ENCODE measurements around the gene EME2. TPM values are rescaled to one million over a fixed set of nuclear protein-coding genes. Genes with fewer than 3 reads are reported as not detected.

EME2 gene
- total RNA-seq, 8 experiments from 2014 or later, result 4.6 to 21.1 (median 6.4) TPM

GRCh38 chr16:1779741-1780676 lies 7.4 kb downstream of the EME2 start:
- Histone ChIP-seq H3K4me3 (no peak overlapping the region), H3K27ac (no peak overlapping the region), H3K4me1 (replicated peaks in 1 of 2) (peaks cover 15% of the 10 kb centered on the region in 2 donors)
- ATAC-seq (replicated peaks in 6 of 8), result no peak
- 40 to 100% (median 85%) methylated on average over 1 to 3 of the region's 27 CpGs; no CpG with 5 or more reads in 2 of the 10 experiments for WGBS, 10 experiments
- in situ Hi-C loops (cut with MboI; ENCODE audit: low pct_unique_long_range_greater_than_20kb in 2 of 9, low sequenced_read_pairs in 9 of 9, unreplicated experiment in 9 of 9), result no loop called here

- in situ Hi-C loops (cut with MboI; ENCODE audit: low pct_unique_long_range_greater_than_20kb in 2 of 9, low sequenced_read_pairs in 9 of 9, unreplicated experiment in 9 of 9), result no loop called here
- Histone ChIP-seq H3K4me3 (peak overlapping the region in 2 of 5 donors; percentile 85 to 98), H3K4me1 (replicated peaks in 1 of 2) (peaks cover 15% of the 10 kb centered on the region in 2 donors), H3K27ac (no peak overlapping the region)
- ATAC-seq (replicated peaks in 6 of 8), result no peak
- whole genome bisulfite sequencing, 10 experiments, result 57 to 100% (median 94%) methylated on average over 1 to 6 of the region's 6 CpGs; no CpG with 5 or more reads in 2 of the 10 experiments
Measured at GRCh38 chr16:1780677-1781072, 8.1 kb downstream of the EME2 start.

DNA sequence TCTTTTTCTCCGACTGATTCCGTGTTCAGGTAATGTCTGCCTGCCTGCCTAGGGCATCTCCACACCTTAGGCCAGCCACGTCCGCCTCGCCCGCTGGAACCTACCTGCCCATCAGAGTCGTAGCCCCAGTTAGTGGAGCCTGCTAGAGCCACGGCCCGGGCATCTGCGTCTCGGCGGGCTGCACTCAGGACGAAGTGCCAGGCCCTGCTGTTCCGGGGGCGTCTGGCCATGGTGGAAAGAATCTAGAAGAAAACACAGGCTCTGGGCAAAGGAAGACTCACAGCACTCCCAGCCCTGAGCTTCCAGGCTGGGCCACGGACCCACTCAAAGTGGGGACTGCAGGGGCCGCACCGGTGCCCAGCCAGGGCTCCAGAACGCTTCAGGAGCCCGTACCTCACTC lies 8.6 kb downstream of the EME2 start:
- peak overlapping the region in 1 of 2 donors; percentile 92 for H3K27ac ChIP-seq
- 24 to 76% (median 65%) methylated on average over 2 to 9 of the region's 20 CpGs; no CpG with 5 or more reads in 4 of the 10 experiments for WGBS, 10 experiments
- peak overlapping the region; percentile 77 to 98 (median 85) for H3K4me3 ChIP-seq
- peaks cover 15% of the 10 kb centered on the region in 2 donors for H3K4me1 ChIP-seq (replicated peaks in 1 of 2)
- no peak for ATAC-seq (replicated peaks in 6 of 8)
- in situ Hi-C loops (cut with MboI; ENCODE audit: low pct_unique_long_range_greater_than_20kb in 2 of 9, low sequenced_read_pairs in 9 of 9, unreplicated experiment in 9 of 9), result no loop called here

DNA sequence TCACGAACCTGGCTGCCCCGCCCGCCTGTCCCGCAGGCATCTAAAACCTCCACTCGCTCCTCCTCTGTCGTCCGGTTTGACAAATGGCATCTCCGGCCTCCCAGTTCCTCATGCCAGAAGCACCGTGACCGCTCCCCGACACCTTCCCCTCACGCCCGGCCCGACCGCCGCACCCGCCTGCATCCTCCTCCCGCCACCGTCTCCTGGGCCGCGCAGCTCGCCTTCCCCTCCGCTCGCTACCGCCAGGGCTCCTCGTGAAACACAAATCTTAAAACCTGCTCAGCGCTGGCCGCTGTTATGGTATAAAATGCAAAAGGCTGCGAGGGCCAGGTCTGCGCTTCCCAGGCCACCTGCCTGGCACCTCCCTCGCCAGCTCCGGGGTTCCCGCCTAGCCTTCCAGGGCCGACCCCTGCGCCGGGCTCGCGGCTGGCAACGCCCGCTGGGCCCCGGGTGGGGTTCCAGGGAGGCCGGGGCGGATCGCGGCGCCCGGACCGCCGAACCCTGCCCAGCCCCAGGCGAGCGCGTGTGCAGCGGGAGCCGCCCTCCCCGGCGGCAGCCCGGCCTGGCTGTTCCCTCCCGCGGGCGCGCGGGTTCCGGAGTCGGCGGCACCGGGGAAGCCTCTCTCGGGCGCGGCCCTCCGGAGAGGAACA lies 9.3 kb downstream of the EME2 start:
- Histone ChIP-seq H3K4me1 (replicated peaks in 1 of 2) (peaks cover 15% of the 10 kb centered on the region in 2 donors), H3K4me3 (peak overlapping the region; percentile 77 to 98 (median 85)), H3K27ac (peak overlapping the region; percentile 86 to 92)
- 0 to 8% (median 2%) methylated on average over 2 to 5 of the region's 70 CpGs; no CpG with 5 or more reads in 6 of the 10 experiments for WGBS, 10 experiments
- in situ Hi-C loops (cut with MboI; ENCODE audit: low pct_unique_long_range_greater_than_20kb in 2 of 9, low sequenced_read_pairs in 9 of 9, unreplicated experiment in 9 of 9), result no loop called here
- peak in 3 of 8 experiments; percentile 20 to 36 (median 34) for ATAC-seq (replicated peaks in 6 of 8)

GRCh38 chr16:1782408-1783264 lies 10.0 kb downstream of the EME2 start, which contains the start of the genes NUBP2 and SPSB3:
NUBP2 (plus strand) TSS chr16:1782960; CDS start chr16:1783021, 61 bp downstream.
SPSB3 (minus strand) TSS chr16:1782571; CDS start chr16:1781483, 1,088 bp downstream.
- Histone ChIP-seq H3K27ac (peak within 1 kb of the TSS; percentile 90 to 97), H3K4me1 (replicated peaks in 1 of 2) (peaks cover 15% of the 10 kb centered on the region in 2 donors), H3K4me3 (peak within 1 kb of the TSS; percentile 85 to 98 (median 91))
- WGBS, 10 experiments, result 0% methylated on average over 4 to 10 of the region's 102 CpGs; no CpG with 5 or more reads in 5 of the 10 experiments
- peak; percentile 75 to 92 (median 90) for ATAC-seq (replicated peaks in 6 of 8)
- in situ Hi-C loops (cut with MboI; ENCODE audit: low pct_unique_long_range_greater_than_20kb in 2 of 9, low sequenced_read_pairs in 9 of 9, unreplicated experiment in 9 of 9), result no loop called here

- ATAC-seq (replicated peaks in 6 of 8), result no peak
- H3K27ac ChIP-seq, result no peak overlapping the region
- in situ Hi-C loops (cut with MboI; ENCODE audit: low pct_unique_long_range_greater_than_20kb in 2 of 9, low sequenced_read_pairs in 9 of 9, unreplicated experiment in 9 of 9), result no loop called here
- H3K4me3 ChIP-seq, result no peak overlapping the region
- WGBS, 10 experiments, result 50 to 97% (median 81%) methylated on average over 2 to 16 of the region's 26 CpGs; no CpG with 5 or more reads in 3 of the 10 experiments
- H3K4me1 ChIP-seq (replicated peaks in 1 of 2), result peaks cover 15% of the 10 kb centered on the region in 2 donors
Measured at GRCh38 chr16:1784977-1785845, 12.6 kb downstream of the EME2 start.

GRCh38 chr16:1785846-1786170 lies 13.2 kb downstream of the EME2 start:
- in situ Hi-C loops (cut with MboI; ENCODE audit: low pct_unique_long_range_greater_than_20kb in 2 of 9, low sequenced_read_pairs in 9 of 9, unreplicated experiment in 9 of 9), result no loop called here
- no peak overlapping the region for H3K4me3 ChIP-seq
- WGBS, 10 experiments, result 80 to 100% (median 93%) methylated on average over 1 to 9 of the region's 14 CpGs; no CpG with 5 or more reads in 5 of the 10 experiments
- H3K4me1 ChIP-seq (replicated peaks in 1 of 2), result peaks cover 14% of the 10 kb centered on the region in 2 donors
- no peak for ATAC-seq (replicated peaks in 6 of 8)
- no peak overlapping the region for H3K27ac ChIP-seq

DNA sequence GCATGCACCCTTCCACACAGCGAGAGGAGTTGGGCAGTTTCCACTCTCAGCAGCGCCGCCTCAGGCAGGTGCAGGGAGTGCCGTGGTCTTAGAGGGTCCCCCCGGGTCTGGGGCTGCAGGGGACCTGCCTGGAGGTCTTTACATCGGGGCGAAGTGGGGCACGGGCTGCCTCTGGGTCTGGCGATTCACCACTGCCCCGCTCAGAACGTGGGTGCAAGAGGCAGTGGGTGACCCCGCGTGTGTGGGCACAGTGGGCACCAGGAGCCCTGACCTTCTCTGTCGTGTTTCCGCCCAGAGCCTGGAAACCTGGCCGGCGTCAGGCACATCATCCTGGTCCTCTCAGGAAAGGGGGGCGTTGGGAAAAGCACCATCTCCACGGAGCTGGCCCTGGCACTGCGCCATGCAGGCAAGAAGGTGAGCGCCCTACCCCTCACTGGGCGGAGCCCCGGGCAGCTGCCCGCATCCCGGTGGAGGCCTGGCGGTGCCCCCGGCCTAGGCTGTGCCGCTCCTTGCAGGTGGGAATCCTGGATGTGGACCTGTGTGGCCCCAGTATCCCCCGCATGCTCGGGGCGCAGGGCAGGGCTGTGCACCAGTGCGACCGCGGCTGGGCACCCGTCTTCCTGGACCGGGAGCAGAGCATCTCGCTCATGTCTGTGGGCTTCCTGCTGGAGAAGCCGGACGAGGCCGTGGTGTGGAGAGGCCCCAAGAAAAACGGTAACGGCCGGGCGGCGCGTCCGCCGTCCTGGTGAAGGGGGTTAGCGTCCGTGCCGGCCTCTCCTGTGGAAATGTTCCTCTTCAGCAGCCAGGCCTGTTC lies 13.8 kb downstream of the EME2 start:
- in situ Hi-C loops (cut with MboI; ENCODE audit: low pct_unique_long_range_greater_than_20kb in 2 of 9, low sequenced_read_pairs in 9 of 9, unreplicated experiment in 9 of 9), result no loop called here
- WGBS, 10 experiments, result 93 to 100% (median 100%) methylated on average over 1 to 11 of the region's 51 CpGs; no CpG with 5 or more reads in 5 of the 10 experiments
- no peak overlapping the region for H3K27ac ChIP-seq
- no peak for ATAC-seq (replicated peaks in 6 of 8)
- peaks cover 7 to 8% of the 10 kb centered on the region in 2 donors for H3K4me1 ChIP-seq (replicated peaks in 1 of 2)
- H3K4me3 ChIP-seq, result no peak overlapping the region

DNA sequence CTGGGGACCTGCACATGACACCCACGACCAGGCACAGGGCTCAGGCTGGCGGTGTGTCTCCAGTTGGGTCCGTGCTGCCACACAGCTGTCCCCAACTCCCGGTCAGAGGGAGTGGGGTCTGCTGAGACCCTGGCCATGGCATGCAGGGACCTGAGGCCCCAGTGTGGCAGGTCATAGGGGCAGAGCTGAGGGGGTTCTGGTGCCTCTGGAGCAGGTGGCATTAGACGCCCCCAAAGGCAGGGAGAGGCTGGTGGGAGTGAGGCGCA lies 14.4 kb downstream of the EME2 start:
- in situ Hi-C loops (cut with MboI; ENCODE audit: low pct_unique_long_range_greater_than_20kb in 2 of 9, low sequenced_read_pairs in 9 of 9, unreplicated experiment in 9 of 9), result no loop called here
- no CpG with 5 or more reads among the region's 6 CpGs for WGBS, 10 experiments
- no peak for ATAC-seq (replicated peaks in 6 of 8)
- H3K4me3 ChIP-seq, result no peak overlapping the region
- no peak overlapping the region for H3K27ac ChIP-seq
- peaks cover 7 to 8% of the 10 kb centered on the region in 2 donors for H3K4me1 ChIP-seq (replicated peaks in 1 of 2)

DNA sequence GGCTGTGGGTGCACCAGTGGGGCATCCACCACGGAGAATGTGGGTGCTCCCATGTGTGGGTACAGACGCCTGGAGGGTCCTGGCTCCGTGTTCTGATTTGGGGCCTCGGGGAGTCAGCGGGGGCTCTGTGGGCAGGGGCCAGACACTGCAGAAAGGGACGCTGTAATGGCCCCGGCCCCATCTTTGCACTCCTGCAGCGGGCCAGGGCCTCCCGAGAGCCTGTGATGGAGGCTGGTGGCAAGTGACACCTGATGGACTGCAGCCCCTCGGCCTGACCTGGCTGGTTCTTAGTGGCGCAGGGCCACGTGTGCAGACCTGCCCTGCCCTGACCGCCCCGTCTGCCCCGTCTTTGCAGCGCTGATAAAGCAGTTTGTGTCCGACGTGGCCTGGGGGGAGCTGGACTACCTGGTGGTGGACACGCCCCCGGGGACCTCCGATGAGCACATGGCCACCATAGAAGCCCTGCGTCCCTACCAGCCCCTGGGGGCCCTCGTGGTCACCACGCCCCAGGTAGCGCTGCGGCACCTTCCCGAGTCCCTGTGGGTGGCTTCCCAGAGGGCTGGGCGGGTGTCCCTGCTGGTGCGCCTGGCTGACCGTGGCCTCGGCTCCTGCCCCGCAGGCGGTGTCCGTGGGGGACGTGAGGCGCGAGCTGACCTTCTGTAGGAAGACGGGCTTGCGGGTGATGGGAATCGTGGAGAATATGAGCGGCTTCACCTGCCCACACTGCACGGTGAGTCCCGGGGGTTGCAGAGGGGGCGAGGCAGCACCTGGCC lies 14.9 kb downstream of the EME2 start:
- 88 to 98% (median 90%) methylated on average over 2 to 7 of the region's 44 CpGs; no CpG with 5 or more reads in 6 of the 10 experiments for WGBS, 10 experiments
- Histone ChIP-seq H3K4me1 (replicated peaks in 1 of 2) (peaks cover 7 to 8% of the 10 kb centered on the region in 2 donors), H3K27ac (no peak overlapping the region), H3K4me3 (no peak overlapping the region)
- in situ Hi-C loops (cut with MboI; ENCODE audit: low pct_unique_long_range_greater_than_20kb in 2 of 9, low sequenced_read_pairs in 9 of 9, unreplicated experiment in 9 of 9), result no loop called here
- ATAC-seq (replicated peaks in 6 of 8), result no peak

All from motor neuron (in vitro differentiated cells).